Measurements from ENCODE around the gene ZNF784.

GRCh38 chr19:55613930-55614710 is 10.2 kb downstream of the ZNF784 start:
- TF ChIP-seq POLR2AphosphoS5 (IDR thresholded peaks at IDR 0.05; ENCODE audit: low read depth, low read length) (no peak), REST (IDR thresholded peaks at IDR 0.05; ENCODE audit: insufficient read depth in 1 of 2, low read depth in 2 of 2, low read length in 2 of 2) (no peak)

All from PFSK-1 (cell line).